Neural progenitor cell (in vitro differentiated cells): ENCODE data around the gene AKR7A2. TPM values are rescaled to one million over a fixed set of nuclear protein-coding genes. Genes with fewer than 3 reads are reported as not detected.
"Not testable (repeated sequence)": the region's sequence is repeated elsewhere in the genome, so short reads cannot be mapped to it uniquely, and the experiment has no call there.

Experiments
- DNase-seq: peaks from one replicate; pipeline ENCODE4 v3.0.0-alpha.2; 2016; ENCODE audit warnings: low spot score
- H2AFZ ChIP-seq: fragments of 200-600 bp; sonication (generic); replicated peaks from 2 replicates; pipeline ENCODE4 v1.6.1; 2016; ENCODE audit warnings: antibody characterized with exemption
- H3F3A ChIP-seq: fragments of 200-600 bp; sonication (generic); 2 replicates; pipeline ENCODE4 v1.6.1; 2016; ENCODE audit warnings: antibody characterized with exemption, low read depth
- H3K27ac ChIP-seq: fragments of 200-600 bp; sonication (generic); 2 replicates; pipeline ENCODE4 v1.5.1; 2016; ENCODE audit warnings: mild to moderate bottlenecking
- H3K27me3 ChIP-seq: fragments of 200-600 bp; sonication (generic); 2 replicates; pipeline ENCODE4 v1.6.1; 2016; ENCODE audit warnings: mild to moderate bottlenecking, moderate library complexity
- H3K36me3 ChIP-seq: fragments of 200-600 bp; sonication (generic); 2 replicates; pipeline ENCODE4 v1.5.1; 2016
- H3K4me1 ChIP-seq: fragments of 200-600 bp; sonication (generic); 2 replicates; pipeline ENCODE4 v1.6.1; 2016; ENCODE audit warnings: mixed run types
- H3K4me2 ChIP-seq: fragments of 200-600 bp; sonication (generic); 2 replicates; pipeline ENCODE4 v1.6.1; 2016
- H3K4me3 ChIP-seq: fragments of 200-600 bp; sonication (generic); 2 replicates; pipeline ENCODE4 v1.5.1; 2016
- H3K79me2 ChIP-seq: fragments of 200-600 bp; sonication (generic); 2 replicates; pipeline ENCODE4 v1.6.1; 2016; ENCODE audit warnings: low read depth
- H3K9ac ChIP-seq: fragments of 200-600 bp; sonication (generic); 2 replicates; pipeline ENCODE4 v1.6.1; 2016
- H3K9me3 ChIP-seq: fragments of 200-600 bp; sonication (generic); 2 replicates; pipeline ENCODE4 v1.5.1; 2016; ENCODE audit warnings: low read depth
- H4K20me1 ChIP-seq: fragments of 200-600 bp; sonication (generic); 2 replicates; pipeline ENCODE4 v1.6.1; 2016; ENCODE audit warnings: low read depth
- H3K27ac Mint-ChIP-seq: 3 replicates; pipeline ENCODE4 v1.8.0; 2021; ENCODE audit warnings: mixed read lengths
- H3K27me3 Mint-ChIP-seq: 2 replicates; pipeline ENCODE4 v1.8.0; 2022; ENCODE audit warnings: low read depth, mild to moderate bottlenecking, inconsistent platforms, moderate library complexity, mixed read lengths; ENCODE audit not compliant: insufficient read depth
- H3K36me3 Mint-ChIP-seq: 3 replicates; pipeline ENCODE4 v1.8.0; 2021; ENCODE audit warnings: mixed read lengths
- H3K4me1 Mint-ChIP-seq: 3 replicates; pipeline ENCODE4 v1.8.0; 2021; ENCODE audit warnings: mixed read lengths
- H3K4me3 Mint-ChIP-seq: 3 replicates; pipeline ENCODE4 v1.8.0; 2021; ENCODE audit warnings: mild to moderate bottlenecking, moderate library complexity, mixed read lengths
- H3K9me3 Mint-ChIP-seq: 3 replicates; pipeline ENCODE4 v1.8.0; 2020; ENCODE audit warnings: mixed read lengths
- EZH2 ChIP-seq: fragments of 200-600 bp; sonication (generic); IDR thresholded peaks from 2 replicates; pipeline ENCODE4 v1.6.1; 2017; ENCODE audit warnings: antibody characterized with exemption, mild to moderate bottlenecking, moderate library complexity
- EZH2phosphoT487 ChIP-seq: fragments of 200-600 bp; sonication (generic); IDR thresholded peaks from 2 replicates; pipeline ENCODE4 v1.6.1; 2017; ENCODE audit warnings: antibody characterized with exemption
- total RNA-seq: library from RNA; depleted of rRNA; stranded (reverse); fragments of >200 nt; gene quantifications from 2 replicates; pipeline ENCODE4 v1.2.3, GENCODE V29; 2015; ENCODE audit warnings: low replicate concordance
- TF ChIP-seq, protein P1 (sequence below): fragments of 200-600 bp; sonication (generic); IDR thresholded peaks from 2 replicates; pipeline ENCODE4 v1.5.1; 2017; ENCODE audit warnings: antibody characterized with exemption, mild to moderate bottlenecking

Gene AKR7A2
- total RNA-seq, 1 donor from 2014 or later = 37.5 TPM

DNA sequence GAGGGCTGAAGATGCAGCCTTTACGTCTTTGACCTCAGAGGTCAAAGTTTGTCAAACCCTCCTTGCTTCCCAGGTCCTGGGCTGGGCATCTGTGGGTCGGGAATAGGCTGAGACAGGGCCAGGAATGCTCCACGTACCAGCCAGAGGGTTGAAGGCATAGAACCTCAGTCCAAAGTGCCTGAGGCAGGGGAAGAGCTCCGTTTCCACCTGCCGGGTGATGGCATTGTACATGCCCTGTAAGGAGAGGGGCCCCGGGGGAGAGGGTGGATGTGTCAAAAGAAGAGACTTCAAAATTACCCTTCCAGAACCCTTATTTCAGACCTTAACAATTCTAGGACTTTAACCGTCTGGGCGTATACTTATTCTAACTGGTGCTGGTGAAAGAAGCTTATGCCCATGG, 27.1 kb downstream of the AKR7A2 start:
- Histone ChIP-seq H3K27me3 (peaks cover 25% of the 10 kb centered on the region), H3K36me3 (no peaks in the 10 kb centered on the region), H3K79me2 (no peaks in the 10 kb centered on the region), H3K4me3 (no peak overlapping the region), H3F3A (peaks cover 4% of the 10 kb centered on the region), H3K27ac (no peak overlapping the region), H4K20me1 (peaks cover 5% of the 10 kb centered on the region), H2AFZ (no peak overlapping the region), H3K9ac (no peak overlapping the region), H3K4me2 (no peak overlapping the region), H3K9me3 (no peaks in the 10 kb centered on the region), H3K4me1 (peaks cover 5% of the 10 kb centered on the region)
- Mint-ChIP-seq H3K36me3 (peaks cover 16% of the 10 kb centered on the region), H3K4me1 (peaks cover 3% of the 10 kb centered on the region), H3K4me3 (no peak overlapping the region), H3K27ac (no peak overlapping the region), H3K27me3 (peaks cover 5% of the 10 kb centered on the region), H3K9me3 (no peaks in the 10 kb centered on the region)
- DNase-seq = no peak
- TF ChIP-seq EZH2 = no peak
- TF ChIP-seq, protein P1, sequence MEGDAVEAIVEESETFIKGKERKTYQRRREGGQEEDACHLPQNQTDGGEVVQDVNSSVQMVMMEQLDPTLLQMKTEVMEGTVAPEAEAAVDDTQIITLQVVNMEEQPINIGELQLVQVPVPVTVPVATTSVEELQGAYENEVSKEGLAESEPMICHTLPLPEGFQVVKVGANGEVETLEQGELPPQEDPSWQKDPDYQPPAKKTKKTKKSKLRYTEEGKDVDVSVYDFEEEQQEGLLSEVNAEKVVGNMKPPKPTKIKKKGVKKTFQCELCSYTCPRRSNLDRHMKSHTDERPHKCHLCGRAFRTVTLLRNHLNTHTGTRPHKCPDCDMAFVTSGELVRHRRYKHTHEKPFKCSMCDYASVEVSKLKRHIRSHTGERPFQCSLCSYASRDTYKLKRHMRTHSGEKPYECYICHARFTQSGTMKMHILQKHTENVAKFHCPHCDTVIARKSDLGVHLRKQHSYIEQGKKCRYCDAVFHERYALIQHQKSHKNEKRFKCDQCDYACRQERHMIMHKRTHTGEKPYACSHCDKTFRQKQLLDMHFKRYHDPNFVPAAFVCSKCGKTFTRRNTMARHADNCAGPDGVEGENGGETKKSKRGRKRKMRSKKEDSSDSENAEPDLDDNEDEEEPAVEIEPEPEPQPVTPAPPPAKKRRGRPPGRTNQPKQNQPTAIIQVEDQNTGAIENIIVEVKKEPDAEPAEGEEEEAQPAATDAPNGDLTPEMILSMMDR = no peak
- TF ChIP-seq EZH2phosphoT487 = no peak

DNA sequence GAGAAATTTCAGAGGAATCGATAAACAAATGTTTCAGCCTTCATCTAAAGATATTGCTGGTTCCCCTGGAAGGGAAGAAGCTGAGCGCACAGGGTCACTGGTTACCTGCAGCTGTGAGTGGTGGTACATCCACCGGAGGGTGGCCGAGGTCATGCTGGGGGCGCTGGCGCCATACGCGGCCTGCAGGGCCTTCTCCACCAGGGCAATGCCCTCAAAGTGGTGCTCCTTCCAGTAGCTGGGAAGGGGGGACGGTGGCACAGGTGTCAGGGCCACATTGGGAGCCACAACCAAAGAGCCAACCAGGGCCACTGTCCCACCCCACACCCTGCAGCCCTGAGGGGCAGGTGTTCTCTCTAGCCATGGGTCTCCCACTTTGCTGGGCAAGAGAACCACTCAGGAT, 28.1 kb downstream of the AKR7A2 start:
- peaks cover 8% of the 10 kb centered on the region for H3K36me3 Mint-ChIP-seq
- Histone ChIP-seq H3K27me3 (peaks cover 15% of the 10 kb centered on the region), H3K27ac (no peak overlapping the region), H3K9ac (no peak overlapping the region), H3K4me2 (no peak overlapping the region), H4K20me1 (no peaks in the 10 kb centered on the region), H3K79me2 (no peaks in the 10 kb centered on the region), H3K4me3 (no peak overlapping the region), H2AFZ (no peak overlapping the region), H3F3A (peaks cover 1% of the 10 kb centered on the region), H3K4me1 (peaks cover under 1% of the 10 kb centered on the region), H3K9me3 (no peaks in the 10 kb centered on the region), H3K36me3 (no peaks in the 10 kb centered on the region)
- TF ChIP-seq EZH2phosphoT487 = no peak
- TF ChIP-seq, protein P1 = no peak
- no peak for TF ChIP-seq EZH2
- H3K4me3 Mint-ChIP-seq = no peak overlapping the region
- H3K9me3 Mint-ChIP-seq = no peaks in the 10 kb centered on the region
- H3K4me1 Mint-ChIP-seq = no peaks in the 10 kb centered on the region
- peaks cover 2% of the 10 kb centered on the region for H3K27me3 Mint-ChIP-seq
- DNase-seq = no peak
- H3K27ac Mint-ChIP-seq = no peak overlapping the region

DNA sequence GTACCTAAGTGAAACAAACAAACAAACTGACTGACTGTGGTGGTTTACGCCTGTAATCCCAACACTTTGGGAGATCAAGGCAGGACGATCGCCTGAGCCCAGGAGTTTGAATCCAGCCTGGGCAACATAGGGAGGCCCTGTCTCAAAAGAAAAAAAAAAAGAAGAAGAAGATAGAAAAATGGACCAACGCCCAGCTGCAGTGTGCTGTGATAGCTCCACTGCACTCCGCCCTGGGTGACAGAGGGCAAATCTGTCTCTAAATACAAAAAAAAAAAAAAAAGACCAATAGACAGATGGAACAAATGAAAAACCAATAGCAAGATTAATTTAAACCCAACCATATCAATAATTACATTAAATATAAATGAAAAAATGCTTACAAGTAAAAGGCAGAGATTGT, 37.3 kb downstream of the AKR7A2 start:
- Histone ChIP-seq H3K4me1 (no peaks in the 10 kb centered on the region), H3K27me3 (no peaks in the 10 kb centered on the region), H3F3A (no peaks in the 10 kb centered on the region), H4K20me1 (no peaks in the 10 kb centered on the region), H3K9me3 (no peaks in the 10 kb centered on the region), H3K79me2 (no peaks in the 10 kb centered on the region), H3K4me2 (no peak overlapping the region), H3K36me3 (no peaks in the 10 kb centered on the region), H2AFZ (no peak overlapping the region), H3K27ac (no peak overlapping the region), H3K9ac (no peak overlapping the region), H3K4me3 (no peak overlapping the region)
- H3K9me3 Mint-ChIP-seq = no peaks in the 10 kb centered on the region
- H3K27ac Mint-ChIP-seq = no peak overlapping the region
- no peak for TF ChIP-seq EZH2
- no peaks in the 10 kb centered on the region for H3K4me1 Mint-ChIP-seq
- no peak overlapping the region for H3K4me3 Mint-ChIP-seq
- no peaks in the 10 kb centered on the region for H3K27me3 Mint-ChIP-seq
- no peak for DNase-seq
- peaks cover 2% of the 10 kb centered on the region for H3K36me3 Mint-ChIP-seq

DNA sequence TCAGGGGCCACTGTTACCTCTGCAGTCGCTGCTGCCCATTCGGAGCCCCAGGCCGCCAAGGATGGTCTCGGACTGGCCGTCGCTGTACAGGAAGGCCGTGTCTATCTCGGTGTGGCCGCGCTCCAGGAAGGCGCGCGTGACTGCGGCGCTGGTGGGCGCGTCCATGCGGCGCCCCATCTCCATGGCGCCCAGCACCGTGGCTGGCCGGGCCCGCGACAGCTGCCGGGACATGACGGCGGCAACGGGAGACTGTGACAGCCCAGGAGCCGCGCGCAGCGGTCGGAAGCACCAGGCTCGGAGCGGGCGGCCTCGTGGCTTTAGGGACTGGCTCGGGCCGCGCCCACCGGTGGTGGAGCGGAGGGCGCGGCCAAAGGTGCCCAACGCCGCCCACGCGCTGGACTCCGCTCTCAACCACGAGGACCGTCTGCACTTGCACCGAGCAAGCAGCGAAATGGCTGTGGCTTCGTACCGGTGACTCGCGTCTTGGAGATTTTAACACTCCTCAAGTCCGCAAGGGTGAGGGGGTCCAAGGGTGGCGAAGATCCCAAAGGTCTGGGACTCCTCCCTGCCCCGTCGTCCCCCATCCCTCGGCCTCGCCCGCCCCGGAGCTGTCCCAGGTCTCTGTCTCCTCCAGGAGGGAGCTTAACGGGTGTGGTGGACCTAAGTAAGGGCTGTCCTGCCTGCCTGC, 38.0 kb downstream of the AKR7A2 start:
- H3K4me3 ChIP-seq, H3K9me3 Mint-ChIP-seq, H3K27ac ChIP-seq, H3K27me3 ChIP-seq, H3K79me2 ChIP-seq, H3K4me1 ChIP-seq, H2AFZ ChIP-seq, H3K9ac ChIP-seq, H3K4me3 Mint-ChIP-seq, H3K27ac Mint-ChIP-seq, H3K4me1 Mint-ChIP-seq, H3K36me3 ChIP-seq, H3K36me3 Mint-ChIP-seq, H4K20me1 ChIP-seq, H3K9me3 ChIP-seq, H3K4me2 ChIP-seq, DNase-seq, H3F3A ChIP-seq, H3K27me3 Mint-ChIP-seq: not testable (repeated sequence)
